Ecto neural progenitor cell (in vitro differentiated cells): ENCODE data around the gene USP48.
"Not testable (repeated sequence)": the region's sequence is repeated elsewhere in the genome, so short reads cannot be mapped to it uniquely, and the experiment has no call there.

Experiments
- DNase-seq: peaks from one replicate; pipeline ENCODE4 v3.0.0-alpha.2; 2018; ENCODE audit warnings: low spot score

Gene USP48

DNA sequence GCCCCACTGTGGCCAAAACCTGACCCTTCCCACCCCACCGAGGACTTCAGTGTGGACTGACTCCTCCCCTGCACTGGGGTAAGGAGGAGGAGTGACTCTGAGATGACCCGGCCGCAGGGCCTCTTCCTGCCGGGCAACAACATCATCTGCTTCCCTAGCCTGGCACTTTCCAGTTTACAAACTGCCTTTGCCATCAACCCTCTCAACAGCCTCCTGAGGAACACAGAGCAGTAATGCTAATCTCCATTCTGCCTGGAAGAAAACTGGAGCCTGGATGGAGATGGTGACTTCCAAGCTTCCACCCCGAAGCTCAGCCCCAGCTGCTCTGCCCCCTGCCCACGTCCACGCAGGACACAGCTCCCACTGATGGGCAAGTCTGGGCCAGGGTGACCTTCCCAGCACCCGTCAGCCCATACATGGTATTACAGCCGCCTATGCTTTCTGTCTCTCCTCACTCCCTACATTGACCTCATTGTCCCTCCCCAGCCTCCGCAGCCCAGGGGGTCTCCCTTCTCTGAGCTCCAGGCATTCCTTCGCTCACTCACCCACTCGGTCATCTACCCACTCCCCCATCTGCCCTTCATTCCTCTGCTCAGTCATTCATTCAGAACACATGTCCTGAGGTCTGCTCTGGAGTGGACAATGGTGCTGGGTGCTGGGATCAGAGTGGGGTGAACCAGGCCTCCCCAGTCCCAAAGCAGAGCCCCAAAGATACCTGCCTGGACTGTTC, 148.0 kb downstream of the USP48 start:
- no peak for DNase-seq

DNA sequence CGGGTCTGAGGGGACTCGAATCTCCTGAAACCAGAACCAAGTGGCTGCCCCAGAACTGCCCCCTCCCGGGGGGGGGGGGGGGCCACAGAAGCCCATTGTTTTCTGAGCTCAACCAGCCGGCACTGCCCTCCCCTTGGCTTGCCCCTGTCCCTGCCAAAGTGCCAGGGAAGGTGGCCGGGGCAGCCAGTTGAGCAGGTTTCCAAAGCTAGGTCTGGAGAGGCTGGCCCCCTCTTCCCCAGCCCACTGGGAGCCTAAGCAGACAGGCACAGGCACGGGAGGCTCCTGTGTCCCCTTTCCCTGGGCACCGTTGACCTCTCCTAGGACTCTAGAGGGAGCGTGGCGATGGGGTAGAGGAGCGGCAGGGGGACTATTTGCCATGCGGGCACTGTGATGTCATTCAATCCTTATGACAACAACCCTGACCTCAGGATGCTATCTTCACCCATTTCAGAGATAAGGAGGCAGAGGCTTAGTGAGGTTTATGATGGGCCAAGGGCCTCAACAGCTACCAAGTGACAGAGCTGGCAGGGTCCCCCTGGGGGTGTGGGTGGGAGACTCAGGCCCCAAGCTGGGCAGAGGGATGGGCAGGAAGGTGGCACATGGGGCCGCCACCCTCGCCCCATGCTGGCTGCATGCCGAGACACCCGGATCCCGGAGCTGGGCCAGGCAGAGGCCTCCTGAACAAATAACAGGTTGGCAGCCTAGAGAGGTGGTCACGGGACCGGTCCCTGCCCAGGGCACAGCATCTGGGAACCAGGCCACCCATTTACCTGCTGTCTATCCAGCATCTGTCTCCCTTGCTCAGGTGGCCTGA, 148.8 kb downstream of the USP48 start:
- no peak for DNase-seq

DNA sequence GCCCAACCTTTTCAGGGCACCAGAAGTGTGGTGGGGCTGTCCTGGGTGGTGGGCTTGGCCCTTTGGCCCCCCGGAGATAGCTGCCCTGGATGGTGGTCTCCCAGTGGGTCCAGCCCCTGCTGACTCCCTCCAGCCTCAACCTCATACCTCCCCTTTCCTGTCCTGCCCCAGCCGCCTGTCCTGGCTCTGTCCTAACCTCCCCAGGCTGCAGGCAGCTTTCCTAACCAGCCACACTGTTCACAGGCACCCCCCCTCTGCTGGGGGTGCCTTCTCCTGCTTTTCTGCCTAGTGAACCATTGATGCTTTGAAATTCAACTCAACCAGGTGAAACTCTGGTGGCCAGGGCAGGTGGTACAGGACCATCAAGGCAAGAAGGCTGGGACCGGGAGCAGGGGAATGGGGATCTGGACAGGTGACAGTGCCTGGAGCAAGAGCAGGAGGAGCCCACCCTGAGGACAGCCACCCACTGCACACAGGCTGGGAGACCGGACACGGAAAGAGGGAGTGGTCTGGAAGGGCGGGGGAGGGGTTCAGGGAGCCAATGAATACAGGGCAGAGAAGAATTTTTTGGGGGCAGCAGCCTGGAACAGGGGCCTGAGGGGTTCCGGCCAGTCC, 149.7 kb downstream of the USP48 start:
- no peak for DNase-seq

DNA sequence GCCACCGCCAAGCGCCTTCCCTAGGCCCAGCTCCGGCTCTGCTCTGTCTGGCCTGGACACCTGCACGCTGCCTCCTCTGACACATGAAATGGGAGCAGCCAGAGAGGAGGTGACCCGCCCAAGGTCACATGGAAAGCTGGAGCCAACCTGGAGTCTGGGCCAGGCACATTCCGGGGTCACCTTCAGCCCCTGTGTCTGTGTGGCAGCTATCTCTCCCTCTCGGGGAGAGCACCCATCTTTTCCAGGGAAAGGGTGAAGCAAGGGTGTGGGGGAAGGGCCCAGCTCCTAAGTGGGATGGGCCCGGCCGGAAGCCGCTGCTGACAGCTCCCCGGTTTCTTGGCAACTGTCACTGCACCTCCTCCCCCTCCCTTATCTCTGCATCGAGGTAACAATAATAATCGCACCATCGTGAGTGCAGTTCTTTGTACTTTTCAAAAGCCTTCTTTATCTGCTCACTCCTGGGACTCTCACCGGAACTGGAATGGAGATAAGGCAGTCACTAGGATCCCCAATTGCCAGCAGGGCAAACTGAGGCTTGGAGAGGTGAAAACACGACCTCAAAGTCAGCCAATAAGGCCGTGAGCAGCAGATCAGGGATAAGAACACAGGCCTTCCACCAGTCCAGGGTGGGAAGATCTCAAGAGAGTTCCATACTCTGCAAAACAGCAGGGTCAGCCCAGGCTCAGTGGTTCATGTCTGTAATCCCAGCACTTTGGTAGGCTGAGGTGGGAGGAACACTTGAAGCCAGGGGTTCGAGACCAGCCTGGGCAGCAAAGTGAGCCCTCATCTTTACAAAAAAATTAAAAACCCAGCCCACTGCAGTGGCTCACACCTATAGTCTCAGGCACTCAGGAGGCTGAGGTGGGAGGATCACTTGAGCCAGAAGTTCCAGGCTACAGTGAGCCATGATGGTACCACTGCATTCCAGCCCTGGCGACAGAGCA, 150.7 kb downstream of the USP48 start:
- no peak for DNase-seq

- DNase-seq = not testable (repeated sequence)
These were observed 151.4 kb downstream of the USP48 start for GRCh38 chr1:21631590-21631943.

GRCh38 chr1:21630571-21631343, 152.2 kb downstream of the USP48 start:
- DNase-seq = no peak

DNA sequence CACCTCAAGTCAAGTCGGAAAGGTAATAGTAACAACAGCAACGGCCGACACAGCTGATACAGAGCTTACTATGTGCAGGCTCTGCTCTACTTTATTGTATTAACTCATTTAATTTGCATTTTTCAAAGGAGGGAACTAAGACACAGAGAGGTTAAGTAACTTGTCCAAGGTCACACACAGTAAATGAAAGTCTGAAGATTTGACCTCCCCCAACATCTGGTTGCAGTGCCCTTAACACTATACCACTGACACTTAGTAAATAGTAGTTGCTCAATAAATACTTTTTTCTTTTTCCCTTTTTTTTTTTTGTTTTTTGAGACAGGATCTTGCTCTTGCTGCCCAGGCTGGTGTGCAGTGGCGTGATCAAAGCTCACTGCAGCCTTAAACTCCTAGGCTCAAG, 153.0 kb downstream of the USP48 start:
- DNase-seq = no peak

DNA sequence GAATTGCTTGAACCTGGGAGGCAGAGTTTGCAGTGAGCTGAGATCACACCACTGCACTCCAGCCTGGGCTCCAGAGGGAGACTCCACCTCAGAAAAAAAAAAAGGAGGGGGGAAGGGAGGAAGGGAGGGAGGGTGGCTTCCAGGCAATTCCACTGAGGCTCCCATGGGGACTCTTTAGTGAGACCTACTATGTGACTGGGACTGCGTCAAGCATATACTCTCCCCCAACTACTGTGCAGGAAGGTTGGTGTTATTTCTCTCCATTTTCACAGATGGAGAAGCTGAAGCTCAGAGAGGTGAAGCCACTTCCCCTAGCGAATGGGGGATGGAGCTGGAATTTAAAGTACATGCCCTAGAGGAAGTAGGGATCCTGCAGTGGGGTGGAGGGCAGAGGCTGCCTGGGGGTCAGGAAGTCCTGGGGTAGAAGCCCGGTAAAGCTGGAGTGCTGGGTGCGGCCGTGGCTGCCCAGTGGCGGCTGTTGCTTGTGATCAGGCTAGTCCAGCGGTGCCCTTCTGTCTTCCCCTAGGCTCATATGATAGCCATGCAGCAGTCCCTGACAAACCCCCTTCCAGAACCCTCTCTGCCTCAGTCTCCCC, 154.1 kb downstream of the USP48 start:
- DNase-seq = no peak
